Adipocyte (in vitro differentiated cells): Measurements from ENCODE around the gene CIAO3.

ENCODE experiments used
- DNase-seq: peaks from one replicate; pipeline ENCODE4 v3.0.0-alpha.2; 2015; ENCODE audit warnings: low read depth
- H3K27me3 ChIP-seq: replicated peaks from 2 replicates; pipeline ENCODE4 v1.7.0; 2013; ENCODE audit warnings: mild to moderate bottlenecking, low read length, moderate library complexity; ENCODE audit not compliant: control insufficient read depth, insufficient read depth
- H3K36me3 ChIP-seq: 2 replicates; pipeline ENCODE4 v1.7.0; 2013; ENCODE audit warnings: low read length, mild to moderate bottlenecking, moderate library complexity; ENCODE audit not compliant: control insufficient read depth, insufficient read depth, severe bottlenecking
- H3K4me1 ChIP-seq: 2 replicates; pipeline ENCODE4 v1.7.0; 2013; ENCODE audit warnings: mild to moderate bottlenecking, low read length, moderate library complexity; ENCODE audit not compliant: control insufficient read depth, insufficient read depth
- H3K4me3 ChIP-seq: 2 replicates; pipeline ENCODE4 v1.7.0; 2013; ENCODE audit warnings: mild to moderate bottlenecking, low read length, moderate library complexity
- H3K9ac ChIP-seq: 2 replicates; pipeline ENCODE4 v1.7.0; 2013; ENCODE audit warnings: mild to moderate bottlenecking, low read length, moderate library complexity
- H3K9me3 ChIP-seq: 2 replicates; pipeline ENCODE4 v1.7.0; 2013; ENCODE audit warnings: mild to moderate bottlenecking, low read length, moderate library complexity; ENCODE audit not compliant: control insufficient read depth

The CIAO3 gene

DNA sequence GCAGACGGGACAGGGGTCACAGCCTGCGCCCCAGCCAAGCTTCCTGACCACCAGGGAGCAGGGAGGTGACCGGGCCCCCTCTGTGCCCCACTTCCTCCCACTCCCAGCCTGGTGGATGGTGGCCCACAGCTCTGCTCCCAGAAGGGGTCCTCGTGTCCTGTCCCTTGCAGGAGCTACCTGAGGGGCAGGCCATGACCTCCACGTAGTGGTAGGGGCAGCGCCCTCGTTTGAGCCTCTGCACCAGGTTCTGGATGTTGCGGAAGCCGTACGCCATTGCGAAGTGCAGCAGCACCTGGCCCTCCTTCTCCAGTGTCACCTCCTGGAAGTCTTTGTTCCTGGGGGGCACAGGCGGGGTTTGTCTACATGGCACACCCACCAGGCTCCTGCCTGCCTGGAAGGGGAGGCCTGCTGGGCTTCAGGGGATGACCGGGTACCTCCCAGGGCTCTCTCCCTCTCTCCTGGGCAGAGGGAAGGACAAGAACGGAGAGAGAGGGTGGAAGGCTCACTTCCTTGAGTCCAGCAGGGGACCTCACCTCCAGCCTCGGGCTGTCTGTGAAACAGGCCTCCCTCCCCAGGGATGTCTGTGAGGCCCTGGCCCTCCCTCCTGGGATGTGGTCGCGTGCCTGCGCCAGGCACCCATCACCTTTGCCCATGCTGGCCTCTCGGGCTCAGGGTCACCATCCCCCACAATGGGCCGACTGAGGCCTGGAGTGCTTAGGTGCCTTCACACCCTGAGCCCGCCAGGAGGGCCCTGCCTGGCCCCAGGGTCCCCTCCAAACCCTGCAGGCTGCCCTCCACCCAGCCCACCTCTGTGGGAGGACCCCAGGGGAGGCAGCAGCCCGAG, 9.9 kb downstream of the CIAO3 start:
- Histone ChIP-seq H3K4me3 (no peak overlapping the region), H3K9me3 (no peaks in the 10 kb centered on the region), H3K27me3 (no peaks in the 10 kb centered on the region), H3K4me1 (peaks cover 6% of the 10 kb centered on the region), H3K36me3 (peaks cover 30% of the 10 kb centered on the region), H3K9ac (no peak overlapping the region)
- no peak for DNase-seq

DNA sequence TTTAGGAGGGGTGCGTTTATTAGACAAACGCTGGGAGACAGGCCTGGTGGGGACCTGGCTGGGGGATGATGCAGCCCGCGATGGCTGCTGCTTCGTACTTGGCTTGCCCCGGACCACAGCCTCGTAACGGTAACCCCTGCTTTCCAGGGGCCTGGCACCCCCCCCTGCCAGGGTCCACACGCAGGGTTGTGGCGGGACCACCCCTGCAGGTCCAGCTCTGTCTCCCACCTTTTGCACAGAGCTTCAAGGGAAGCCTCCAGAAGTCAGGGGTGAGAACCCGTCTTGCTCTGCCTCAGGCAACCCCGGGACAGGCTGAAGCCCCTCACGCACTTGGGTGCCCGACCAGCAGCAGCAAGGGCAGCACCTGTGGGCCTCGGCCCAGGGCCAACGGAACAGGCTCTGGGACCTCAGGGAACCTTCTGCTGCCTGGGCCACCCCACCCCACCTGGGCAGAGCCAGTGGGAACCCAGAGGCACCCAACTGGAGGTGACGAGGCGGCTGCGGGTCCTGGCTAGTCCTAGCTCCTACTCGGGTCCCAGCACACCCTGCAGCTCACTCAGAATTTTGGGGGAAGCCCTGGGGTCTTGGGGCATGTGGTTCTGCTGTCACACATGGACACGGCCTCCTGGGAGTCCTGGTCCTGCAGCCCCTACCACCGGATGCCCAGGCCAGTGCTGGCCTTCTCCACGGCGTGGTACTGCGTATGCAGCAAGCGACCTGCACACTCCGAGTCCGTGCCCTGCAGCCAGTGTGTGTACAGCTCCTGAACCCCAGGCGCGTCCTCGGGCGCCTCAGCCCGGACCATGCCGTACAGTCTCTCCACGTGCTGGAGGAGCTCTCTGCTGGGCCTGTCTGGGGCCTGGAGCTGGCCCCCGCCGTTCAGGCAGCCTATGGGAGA, 10.8 kb downstream of the CIAO3 start:
- DNase-seq, result no peak
- Histone ChIP-seq H3K27me3 (no peaks in the 10 kb centered on the region), H3K4me1 (peaks cover 6% of the 10 kb centered on the region), H3K36me3 (peaks cover 21% of the 10 kb centered on the region), H3K9me3 (no peaks in the 10 kb centered on the region), H3K4me3 (no peak overlapping the region), H3K9ac (no peak overlapping the region)

DNA sequence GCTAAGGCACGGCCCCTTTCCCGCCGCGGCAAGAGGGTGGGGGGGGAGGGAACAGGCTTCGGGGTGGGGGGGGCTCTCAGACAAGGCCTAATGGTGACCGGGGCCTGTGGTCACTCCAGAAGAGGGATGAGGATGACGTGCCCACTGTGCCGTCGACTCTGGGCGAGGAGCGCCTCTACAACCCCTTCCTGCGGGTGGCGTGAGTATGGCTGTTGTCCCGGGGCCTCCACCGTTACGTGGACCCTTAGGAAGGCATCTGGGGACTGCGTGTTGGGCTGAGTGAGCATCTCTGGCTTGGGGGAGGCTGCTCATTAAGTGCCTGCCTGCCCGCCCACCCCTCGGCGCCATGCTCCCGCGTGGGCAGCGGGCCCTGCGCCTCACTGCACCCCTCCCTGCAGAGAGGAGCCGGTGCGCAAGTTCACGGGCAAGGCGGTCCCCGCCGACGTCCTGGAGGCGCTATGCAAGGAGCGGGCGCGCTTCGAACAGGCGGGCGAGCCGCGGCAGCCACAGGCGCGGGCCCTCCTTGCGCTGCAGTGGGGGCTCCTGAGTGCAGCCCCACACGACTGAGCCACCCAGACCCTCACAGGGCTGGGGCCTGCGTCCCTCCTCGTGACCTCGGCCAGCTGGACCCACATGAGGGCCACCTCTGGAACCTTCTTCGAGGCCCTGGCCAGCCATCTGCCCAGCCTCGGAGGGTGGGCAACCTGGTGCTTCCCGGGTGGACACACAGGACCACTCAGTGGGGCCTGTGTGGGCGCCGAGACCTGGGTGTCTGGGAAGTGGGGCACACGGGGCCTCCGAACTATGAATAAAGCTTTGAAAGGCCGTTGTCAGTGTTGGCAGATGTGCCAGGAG, 11.7 kb downstream of the CIAO3 start:
- Histone ChIP-seq H3K4me1 (peaks cover 6% of the 10 kb centered on the region), H3K27me3 (no peaks in the 10 kb centered on the region), H3K9ac (no peak overlapping the region), H3K4me3 (peak overlapping the region; percentile 68), H3K9me3 (no peaks in the 10 kb centered on the region), H3K36me3 (peaks cover 13% of the 10 kb centered on the region)
- DNase-seq, result no peak

DNA sequence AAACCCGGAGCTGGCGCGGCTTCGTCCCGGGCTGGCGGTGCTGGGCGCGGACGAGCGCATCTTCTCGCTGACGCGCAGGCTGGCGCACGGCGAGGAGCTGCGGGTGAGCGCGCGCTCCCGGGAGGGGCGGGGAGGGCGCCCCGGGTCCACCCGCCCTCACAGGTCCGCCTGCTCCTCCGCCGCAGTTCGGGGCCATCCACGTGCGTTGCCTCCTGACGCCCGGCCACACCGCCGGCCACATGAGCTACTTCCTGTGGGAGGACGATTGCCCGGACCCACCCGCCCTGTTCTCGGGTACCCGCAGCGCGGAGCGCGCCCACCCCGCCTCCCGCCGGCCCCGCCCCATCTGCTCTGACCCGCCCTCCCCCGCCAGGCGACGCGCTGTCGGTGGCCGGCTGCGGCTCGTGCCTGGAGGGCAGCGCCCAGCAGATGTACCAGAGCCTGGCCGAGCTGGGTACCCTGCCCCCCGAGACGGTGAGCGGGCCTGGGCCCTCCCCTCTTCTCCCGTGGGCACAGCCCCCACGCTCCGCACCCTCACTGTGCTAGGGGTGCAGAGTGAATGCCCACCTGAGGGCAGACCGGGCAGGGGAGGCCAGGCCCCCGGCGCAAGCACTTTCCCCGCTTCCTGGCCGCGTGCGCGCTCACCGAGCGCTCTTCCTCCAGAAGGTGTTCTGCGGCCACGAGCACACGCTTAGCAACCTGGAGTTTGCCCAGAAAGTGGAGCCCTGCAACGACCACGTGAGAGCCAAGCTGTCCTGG, 12.5 kb downstream of the CIAO3 start:
- peaks cover 6% of the 10 kb centered on the region for H3K36me3 ChIP-seq
- peak overlapping the region; percentile 68 for H3K9ac ChIP-seq
- peak; percentile 79 for DNase-seq
- H3K4me3 ChIP-seq, result peak overlapping the region; percentile 68
- H3K9me3 ChIP-seq, result no peaks in the 10 kb centered on the region
- peaks cover 6% of the 10 kb centered on the region for H3K4me1 ChIP-seq
- no peaks in the 10 kb centered on the region for H3K27me3 ChIP-seq

DNA sequence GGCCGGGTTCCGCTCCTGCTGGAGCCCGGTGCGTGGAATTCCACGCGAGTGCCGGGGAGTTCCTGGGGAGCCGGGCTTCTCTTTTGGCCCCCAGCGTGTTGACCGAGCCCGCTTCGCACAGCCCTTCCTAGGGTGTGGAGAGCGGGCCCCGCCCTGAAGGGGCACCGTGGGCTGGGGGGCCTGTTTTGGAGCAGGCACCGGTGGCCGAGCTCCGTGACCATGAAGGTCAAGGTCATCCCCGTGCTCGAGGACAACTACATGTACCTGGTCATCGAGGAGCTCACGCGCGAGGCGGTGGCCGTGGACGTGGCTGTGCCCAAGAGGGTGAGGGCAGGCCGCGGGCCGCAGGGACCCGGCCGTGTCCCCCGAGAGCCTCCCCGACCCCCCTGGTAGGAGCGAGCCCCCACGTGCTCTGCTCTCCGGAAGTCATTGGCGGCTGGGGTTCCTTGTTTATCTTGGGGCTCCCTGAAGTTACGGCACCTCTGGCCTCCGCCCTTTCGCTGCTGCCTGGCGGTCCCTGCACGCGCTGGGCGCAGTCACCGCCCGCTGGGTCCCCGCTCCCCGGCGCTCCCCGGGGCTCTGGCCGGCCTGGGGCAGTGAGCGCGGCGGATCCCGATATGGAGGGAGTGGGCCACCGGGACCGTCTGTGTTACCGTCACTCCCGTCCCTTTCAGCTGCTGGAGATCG, 13.4 kb downstream of the CIAO3 start:
- Histone ChIP-seq H3K4me3 (peak overlapping the region; percentile 79), H3K27me3 (no peaks in the 10 kb centered on the region), H3K36me3 (no peaks in the 10 kb centered on the region), H3K9me3 (no peaks in the 10 kb centered on the region), H3K4me1 (peaks cover 6% of the 10 kb centered on the region), H3K9ac (peak overlapping the region; percentile 86)
- DNase-seq, result peak; percentile 44

DNA sequence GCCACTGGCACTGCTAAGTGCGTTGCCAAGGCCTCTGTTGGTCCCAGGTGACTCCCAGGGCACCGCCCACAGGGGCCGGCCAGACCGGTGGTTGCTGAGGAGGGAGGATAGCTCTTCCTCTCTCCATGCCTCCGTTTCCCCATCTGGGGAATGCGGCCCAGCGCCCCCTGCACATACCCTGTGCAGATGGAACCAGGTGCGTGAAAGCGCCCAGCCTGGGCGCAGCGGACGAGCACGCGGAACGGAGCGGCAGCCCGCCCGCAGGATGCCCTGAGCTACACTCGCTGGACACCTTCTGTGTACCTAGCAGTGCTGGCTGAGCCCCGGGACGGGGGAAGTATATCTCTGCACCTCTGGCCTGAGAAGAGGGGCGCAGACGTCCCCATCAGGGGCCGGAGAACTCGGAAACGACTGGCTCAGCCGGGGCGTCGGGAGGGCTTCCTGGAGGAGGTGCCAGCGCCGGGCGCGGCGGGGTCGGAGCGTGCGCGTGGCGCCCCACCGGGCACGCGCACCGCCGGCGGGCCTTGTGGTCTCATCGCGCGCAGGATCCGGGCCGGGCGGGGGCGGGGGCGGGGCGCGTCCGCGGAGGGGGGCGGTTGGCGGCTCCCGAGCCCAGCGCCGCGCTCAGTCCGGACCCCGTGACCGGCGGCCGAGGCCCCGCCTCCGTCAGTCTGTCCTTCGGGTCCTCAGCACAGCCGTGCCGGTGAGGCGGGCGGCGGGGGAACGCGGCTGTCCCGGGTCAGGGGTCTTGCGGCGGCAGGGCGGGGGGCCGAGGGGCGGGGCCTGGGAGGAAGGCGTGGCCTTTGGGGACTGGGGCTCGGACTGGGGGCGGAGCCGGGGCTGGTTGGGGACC, 14.1 kb downstream of the CIAO3 start, which contains the start of the genes CCDC78 and HAGHL:
TSS of gene CCDC78 (minus strand) at position 6 of the 853 bp plus-strand sequence. CDS start 76 bp downstream, outside the sequence.
TSS of gene HAGHL (plus strand) at position 669 of the 853 bp plus-strand sequence. CDS start 404 bp downstream, outside the sequence.
- peak; percentile 79 for DNase-seq

DNA sequence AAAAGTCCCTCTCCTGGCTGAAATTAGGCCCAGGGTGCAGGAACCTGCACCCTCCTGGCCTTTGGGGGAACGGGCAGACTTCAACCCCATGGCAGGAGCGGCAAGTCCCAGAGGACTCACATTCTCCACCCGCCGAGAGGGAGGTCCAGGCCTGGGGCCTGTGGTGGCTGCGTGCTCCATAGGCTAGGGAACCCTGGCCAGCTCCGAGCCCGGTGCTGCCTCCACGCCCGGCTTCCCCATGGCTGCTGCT, 14.7 kb downstream of the CIAO3 start:
- Histone ChIP-seq H3K4me1 (peaks cover 10% of the 10 kb centered on the region), H3K9ac (no peak overlapping the region), H3K9me3 (no peaks in the 10 kb centered on the region), H3K27me3 (no peaks in the 10 kb centered on the region), H3K4me3 (no peak overlapping the region), H3K36me3 (no peaks in the 10 kb centered on the region)
- no peak for DNase-seq

More for the DNA sequence above, 14.1 kb downstream of the CIAO3 start, which contains the start of the genes CCDC78 and HAGHL:
- H3K27me3 ChIP-seq, result no peaks in the 10 kb centered on the region
- peak within 1 kb of the TSS; percentile 79 for H3K4me3 ChIP-seq
- H3K4me1 ChIP-seq, result peaks cover 8% of the 10 kb centered on the region
- peak within 1 kb of the TSS; percentile 86 for H3K9ac ChIP-seq
- H3K9me3 ChIP-seq, result no peaks in the 10 kb centered on the region
- no peaks in the 10 kb centered on the region for H3K36me3 ChIP-seq

DNA sequence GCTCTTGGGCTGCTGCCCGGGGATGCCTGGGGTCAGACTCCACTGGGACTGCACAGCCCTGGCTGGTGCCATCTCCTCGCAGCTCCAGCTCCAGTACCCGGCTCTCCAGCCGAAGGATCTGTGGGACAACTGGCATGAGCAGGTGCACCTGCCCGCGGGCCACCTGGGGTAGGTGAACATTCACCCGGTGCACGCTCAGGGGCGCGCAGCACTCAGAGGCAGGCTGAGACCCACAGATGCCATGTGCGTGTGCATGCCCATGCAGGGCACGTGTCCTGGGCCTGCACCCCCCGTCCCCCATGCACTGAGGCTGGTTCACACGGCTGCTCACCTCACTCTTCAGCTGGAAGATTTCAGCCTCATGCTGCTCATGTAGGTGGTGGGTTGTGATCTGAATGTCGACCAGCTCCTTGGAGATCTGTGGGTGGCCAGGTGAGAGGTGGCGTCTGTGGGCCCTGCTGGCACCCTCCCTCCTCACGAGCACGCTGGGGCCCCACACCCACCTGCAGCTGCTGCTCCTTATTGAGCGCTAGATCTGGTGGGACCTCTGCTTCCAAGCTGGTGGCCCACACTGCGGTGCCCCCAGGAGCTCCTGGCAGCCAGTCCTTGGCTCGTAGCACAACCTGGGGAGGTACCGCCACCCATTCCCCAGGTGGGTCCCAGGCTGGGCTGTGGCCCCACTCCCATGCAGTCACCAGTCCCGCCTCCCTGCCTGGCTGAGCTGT, 15.2 kb downstream of the CIAO3 start:
- no peak overlapping the region for H3K4me3 ChIP-seq
- no peaks in the 10 kb centered on the region for H3K27me3 ChIP-seq
- no peaks in the 10 kb centered on the region for H3K36me3 ChIP-seq
- H3K9ac ChIP-seq, result no peak overlapping the region
- H3K4me1 ChIP-seq, result peaks cover 10% of the 10 kb centered on the region
- no peaks in the 10 kb centered on the region for H3K9me3 ChIP-seq
- no peak for DNase-seq

DNA sequence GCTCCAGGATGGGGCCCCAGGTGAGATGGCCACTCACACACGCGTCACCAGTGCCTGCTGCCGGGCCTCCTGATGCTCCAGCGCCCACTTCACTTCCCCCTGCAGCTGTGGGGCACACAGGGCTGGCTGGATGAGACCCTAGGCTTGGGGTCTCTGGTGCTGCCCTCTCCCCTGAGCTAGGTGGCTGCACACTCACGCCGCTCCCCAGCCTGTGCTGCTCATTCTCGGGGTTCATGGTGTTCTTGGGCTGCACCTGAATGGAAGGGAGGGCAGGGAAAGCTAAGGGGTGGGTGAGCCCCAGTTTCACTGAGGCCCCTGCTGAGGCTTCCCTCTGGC, 15.8 kb downstream of the CIAO3 start:
- Histone ChIP-seq H3K9ac (no peak overlapping the region), H3K36me3 (no peaks in the 10 kb centered on the region), H3K27me3 (no peaks in the 10 kb centered on the region), H3K4me3 (no peak overlapping the region), H3K4me1 (peaks cover 15% of the 10 kb centered on the region), H3K9me3 (no peaks in the 10 kb centered on the region)
- no peak for DNase-seq
